HG03159 (cell line): ENCODE data around the gene FBF1.
"Not testable (repeated sequence)": the region's sequence is repeated elsewhere in the genome, so short reads cannot be mapped to it uniquely, and the experiment has no call there.

Experiments used
- ATAC-seq: cut with Tn5 transposase; IDR thresholded peaks from one replicate; pipeline ENCODE4 v1.9.1; 2021; ENCODE audit warnings: mild to moderate bottlenecking, moderate library complexity; ENCODE audit not compliant: unreplicated experiment

The FBF1 gene

GRCh38 chr17:75897160-75898019 lies 43.5 kb downstream of the FBF1 start:
- no peak for ATAC-seq

GRCh38 chr17:75896415-75897159 lies 44.3 kb downstream of the FBF1 start, which contains the start of gene TRIM65:
Gene TRIM65 (minus strand): TSS chr17:75896951. CDS start chr17:75896937, 14 bp downstream.
- ATAC-seq, result peak; percentile 61

GRCh38 chr17:75895370-75896155 lies 45.3 kb downstream of the FBF1 start:
- ATAC-seq, result no peak

- ATAC-seq, result no peak
These were observed 46.7 kb downstream of the FBF1 start for GRCh38 chr17:75894049-75894733.

- ATAC-seq, result no peak
These were observed 47.4 kb downstream of the FBF1 start for GRCh38 chr17:75893305-75894048.

- ATAC-seq, result no peak
These were observed 48.2 kb downstream of the FBF1 start for GRCh38 chr17:75892556-75893224.

- no peak for ATAC-seq
These were observed 49.0 kb downstream of the FBF1 start for GRCh38 chr17:75891605-75892555.

- ATAC-seq, result no peak
These were observed 49.7 kb downstream of the FBF1 start for GRCh38 chr17:75891022-75891604.

- no peak for ATAC-seq
These were observed 51.4 kb downstream of the FBF1 start for GRCh38 chr17:75889454-75889853.

GRCh38 chr17:75888484-75888883 lies 52.4 kb downstream of the FBF1 start:
- ATAC-seq, result no peak

- not testable (repeated sequence) for ATAC-seq
These were observed 55.0 kb downstream of the FBF1 start for GRCh38 chr17:75885860-75886259.

- ATAC-seq, result no peak
These were observed 55.4 kb downstream of the FBF1 start for GRCh38 chr17:75885431-75885830.

- no peak for ATAC-seq
These were observed 59.0 kb downstream of the FBF1 start for GRCh38 chr17:75881678-75882454.

GRCh38 chr17:75880266-75880665 lies 60.6 kb downstream of the FBF1 start:
- ATAC-seq, result no peak

- ATAC-seq, result no peak
These were observed 62.5 kb downstream of the FBF1 start, which contains the start of gene TRIM47 for GRCh38 chr17:75878174-75878998. Gene TRIM47 (minus strand): TSS chr17:75878581. CDS start chr17:75878548, 33 bp downstream.

- peak; percentile 57 for ATAC-seq
These were observed 63.1 kb downstream of the FBF1 start for GRCh38 chr17:75877752-75878173.
